GM12873 (cell line): ENCODE measurements around the gene ABCB8.
A peak's percentile ranks its signal among the peaks of the same experiment; 100 is the strongest.

ENCODE experiments used
- CTCF ChIP-seq: IDR thresholded peaks from 2 replicates; pipeline ENCODE4 v1.5.1; 2012; ENCODE audit warnings: low read depth, mild to moderate bottlenecking, moderate library complexity, low read length, control low read depth; ENCODE audit not compliant: insufficient read depth; ENCODE audit errors: missing control alignments

ABCB8 gene

GRCh38 chr7:151059367-151060112, 31.3 kb downstream of the ABCB8 start, which contains the start of gene SLC4A2:
SLC4A2 (plus strand) TSS chr7:151059589; CDS start chr7:151061988, 2,399 bp downstream.
- TF ChIP-seq CTCF = peak; percentile 64

GRCh38 chr7:151060113-151060415, 31.8 kb downstream of the ABCB8 start:
- TF ChIP-seq CTCF = no peak

- TF ChIP-seq CTCF = peak; percentile 25
These were observed 32.4 kb downstream of the ABCB8 start for GRCh38 chr7:151060416-151061212.

- no peak for TF ChIP-seq CTCF
These were observed 33.2 kb downstream of the ABCB8 start for GRCh38 chr7:151061213-151062110.

- TF ChIP-seq CTCF = no peak
These were observed 33.8 kb downstream of the ABCB8 start for GRCh38 chr7:151062111-151062398.

- no peak for TF ChIP-seq CTCF
These were observed 34.4 kb downstream of the ABCB8 start for GRCh38 chr7:151062399-151063211.

- TF ChIP-seq CTCF = no peak
These were observed 34.9 kb downstream of the ABCB8 start for GRCh38 chr7:151063212-151063561.
